OCI-LY3 (cell line): ENCODE data around the gene GCM1.

Source experiments
- H2AFZ ChIP-seq: fragments of 200-600, 300-600 bp; shearing (Covaris generic); 2 replicates; pipeline ENCODE4 v1.6.0; 2014; ENCODE audit warnings: antibody characterized with exemption, low read depth, low read length
- H3K27ac ChIP-seq: fragments of 200-600, 300-600 bp; sonication (generic); 2 replicates; pipeline ENCODE4 v1.5.1; 2014; ENCODE audit warnings: mild to moderate bottlenecking, low read length, moderate library complexity, mixed read lengths
- H3K27me3 ChIP-seq: fragments of 200-600, 300-600 bp; sonication (generic); 2 replicates; pipeline ENCODE4 v1.6.1; 2014; ENCODE audit warnings: low read depth, low read length, mixed read lengths
- H3K36me3 ChIP-seq: fragments of 200-600, 300-600 bp; sonication (generic); replicated peaks from 2 replicates; pipeline ENCODE3; 2014; ENCODE audit warnings: low read depth, low read length, mixed read lengths
- H3K4me1 ChIP-seq: fragments of 300-600, 200-600 bp; sonication (generic); 2 replicates; pipeline ENCODE4 v1.6.1; 2014; ENCODE audit warnings: low read length, mixed read lengths
- H3K4me2 ChIP-seq: fragments of 200-600, 300-600 bp; sonication (generic); 2 replicates; pipeline ENCODE4 v1.6.1; 2014; ENCODE audit warnings: low read length, mixed read lengths
- H3K4me3 ChIP-seq: fragments of 300-600, 200-600 bp; sonication (generic); 2 replicates; pipeline ENCODE4 v1.5.1; 2014; ENCODE audit warnings: antibody characterized with exemption, mild to moderate bottlenecking, low read length, moderate library complexity
- H3K79me2 ChIP-seq: fragments of 300-600, 200-600 bp; shearing (Covaris generic); 2 replicates; pipeline ENCODE4 v1.6.1; 2014; ENCODE audit warnings: mild to moderate bottlenecking, low read length, mixed read lengths
- H3K9ac ChIP-seq: fragments of 300-600, 200-600 bp; shearing (Covaris generic); 2 replicates; pipeline ENCODE4 v1.6.0; 2014; ENCODE audit warnings: mild to moderate bottlenecking, low read length, moderate library complexity
- H3K9me3 ChIP-seq: fragments of 200-600, 300-600 bp; shearing (Covaris generic); 2 replicates; pipeline ENCODE4 v1.6.1; 2014; ENCODE audit warnings: low read length, mixed read lengths; ENCODE audit not compliant: insufficient read depth
- H4K20me1 ChIP-seq: fragments of 200-600, 300-600 bp; sonication (generic); 2 replicates; pipeline ENCODE4 v1.6.1; 2016; ENCODE audit warnings: low read length, mixed read lengths; ENCODE audit not compliant: insufficient read depth
- EZH2phosphoT487 ChIP-seq: fragments of 200-600 bp; shearing (Covaris generic); IDR thresholded peaks from 2 replicates; pipeline ENCODE4 v1.6.1; 2018; ENCODE audit warnings: antibody characterized with exemption, mixed run types, low read depth
- TF ChIP-seq, protein P1 (sequence below): fragments of 200-600, 300-600 bp; sonication (generic); IDR thresholded peaks from 2 replicates; pipeline ENCODE4 v1.5.1; 2014; ENCODE audit warnings: antibody characterized with exemption, low read length, low read depth

GCM1 gene

DNA sequence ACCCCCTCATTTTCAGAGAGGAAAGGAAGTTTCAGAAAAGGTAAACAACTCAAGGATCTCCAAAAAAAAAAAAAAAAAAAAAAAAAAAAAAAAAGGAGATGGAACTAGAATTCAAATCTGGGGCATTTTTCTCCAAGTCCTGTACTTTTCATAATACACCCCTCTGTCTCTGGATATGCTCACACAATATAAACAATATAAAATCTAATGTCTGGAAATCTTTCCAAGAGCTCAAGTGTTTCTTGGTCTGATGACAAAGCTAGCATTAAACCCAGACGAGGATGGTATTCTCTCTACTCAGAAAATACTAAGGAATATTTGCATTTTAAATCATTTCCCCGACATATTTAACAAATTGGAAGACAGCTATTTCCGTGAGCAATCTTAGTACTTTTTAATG, 5.8 kb downstream of the GCM1 start:
- TF ChIP-seq EZH2phosphoT487 = no peak
- TF ChIP-seq, protein P1, sequence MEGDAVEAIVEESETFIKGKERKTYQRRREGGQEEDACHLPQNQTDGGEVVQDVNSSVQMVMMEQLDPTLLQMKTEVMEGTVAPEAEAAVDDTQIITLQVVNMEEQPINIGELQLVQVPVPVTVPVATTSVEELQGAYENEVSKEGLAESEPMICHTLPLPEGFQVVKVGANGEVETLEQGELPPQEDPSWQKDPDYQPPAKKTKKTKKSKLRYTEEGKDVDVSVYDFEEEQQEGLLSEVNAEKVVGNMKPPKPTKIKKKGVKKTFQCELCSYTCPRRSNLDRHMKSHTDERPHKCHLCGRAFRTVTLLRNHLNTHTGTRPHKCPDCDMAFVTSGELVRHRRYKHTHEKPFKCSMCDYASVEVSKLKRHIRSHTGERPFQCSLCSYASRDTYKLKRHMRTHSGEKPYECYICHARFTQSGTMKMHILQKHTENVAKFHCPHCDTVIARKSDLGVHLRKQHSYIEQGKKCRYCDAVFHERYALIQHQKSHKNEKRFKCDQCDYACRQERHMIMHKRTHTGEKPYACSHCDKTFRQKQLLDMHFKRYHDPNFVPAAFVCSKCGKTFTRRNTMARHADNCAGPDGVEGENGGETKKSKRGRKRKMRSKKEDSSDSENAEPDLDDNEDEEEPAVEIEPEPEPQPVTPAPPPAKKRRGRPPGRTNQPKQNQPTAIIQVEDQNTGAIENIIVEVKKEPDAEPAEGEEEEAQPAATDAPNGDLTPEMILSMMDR = no peak
- H2AFZ ChIP-seq = no peak overlapping the region
- no peaks in the 10 kb centered on the region for H4K20me1 ChIP-seq
- peaks cover 18% of the 10 kb centered on the region for H3K4me1 ChIP-seq
- no peak overlapping the region for H3K4me2 ChIP-seq
- H3K36me3 ChIP-seq = no peaks in the 10 kb centered on the region
- no peak overlapping the region for H3K27ac ChIP-seq
- H3K4me3 ChIP-seq = no peak overlapping the region
- no peaks in the 10 kb centered on the region for H3K9me3 ChIP-seq
- peaks cover 11% of the 10 kb centered on the region for H3K27me3 ChIP-seq
- H3K9ac ChIP-seq = no peak overlapping the region
- no peaks in the 10 kb centered on the region for H3K79me2 ChIP-seq

DNA sequence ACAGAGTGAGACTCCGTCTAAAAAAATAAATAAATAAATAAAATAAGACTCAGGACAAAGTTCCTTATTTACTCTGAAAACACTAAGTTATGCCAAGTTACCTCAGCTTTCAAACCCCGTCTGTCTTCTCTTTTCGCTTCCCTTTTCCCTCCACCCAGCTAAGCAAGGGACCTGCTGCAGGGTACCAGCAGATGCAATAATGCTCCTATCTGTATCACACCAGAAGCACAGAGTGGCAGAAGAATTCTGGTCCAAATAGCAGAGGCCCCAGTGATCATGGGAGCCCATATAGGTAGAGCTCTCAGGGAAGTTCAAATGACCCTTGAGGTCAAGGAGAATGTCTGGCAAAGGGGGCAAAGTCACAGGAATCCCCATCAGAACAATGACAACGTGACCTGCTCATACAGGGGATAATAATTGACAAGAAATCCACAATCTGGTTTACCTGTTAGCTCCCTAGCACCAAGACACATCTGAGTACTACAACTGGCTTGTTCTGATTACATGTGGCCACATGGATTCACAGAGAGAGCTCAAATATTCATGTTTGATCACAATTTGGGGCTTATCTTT, 8.7 kb downstream of the GCM1 start:
- TF ChIP-seq EZH2phosphoT487 = no peak
- Histone ChIP-seq H3K4me1 (peaks cover 18% of the 10 kb centered on the region), H3K4me3 (no peak overlapping the region), H3K9ac (no peak overlapping the region), H4K20me1 (no peaks in the 10 kb centered on the region), H3K36me3 (no peaks in the 10 kb centered on the region), H3K27ac (no peak overlapping the region), H3K9me3 (no peaks in the 10 kb centered on the region), H3K4me2 (peak overlapping the region; percentile 52), H3K27me3 (peaks cover 11% of the 10 kb centered on the region), H2AFZ (no peak overlapping the region), H3K79me2 (no peaks in the 10 kb centered on the region)

DNA sequence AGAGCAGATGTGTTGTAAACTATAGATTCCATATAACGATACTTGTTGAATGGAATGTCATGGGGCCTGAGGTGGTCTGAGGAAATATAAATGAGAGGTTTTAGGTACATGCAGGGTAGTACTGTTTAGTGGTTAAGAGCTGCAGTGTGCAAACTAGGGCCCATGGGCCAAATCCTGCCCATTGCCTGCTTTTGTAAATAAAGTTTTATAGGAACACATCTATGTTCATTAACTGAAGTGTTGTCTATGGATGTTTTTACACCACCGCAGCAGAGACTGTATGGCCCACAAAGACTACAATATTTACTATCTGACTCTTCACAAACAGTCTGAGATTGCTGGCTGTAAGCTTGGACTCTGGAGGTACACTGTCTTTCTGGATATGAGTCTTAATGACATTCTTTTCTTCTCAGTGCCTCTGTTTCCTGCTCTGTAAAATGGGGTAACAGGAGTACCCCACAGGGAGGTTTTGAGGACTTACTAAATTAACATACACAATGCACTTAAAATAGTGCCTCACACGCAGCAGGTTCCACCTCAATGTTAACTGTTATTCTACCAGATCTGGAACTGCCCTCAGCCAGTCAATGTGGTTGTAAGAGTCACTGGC, 12.5 kb downstream of the GCM1 start:
- no peak overlapping the region for H3K4me2 ChIP-seq
- no peaks in the 10 kb centered on the region for H4K20me1 ChIP-seq
- no peak overlapping the region for H3K9ac ChIP-seq
- peaks cover 18% of the 10 kb centered on the region for H3K4me1 ChIP-seq
- no peaks in the 10 kb centered on the region for H3K9me3 ChIP-seq
- no peaks in the 10 kb centered on the region for H3K36me3 ChIP-seq
- no peak for TF ChIP-seq EZH2phosphoT487
- TF ChIP-seq, protein P1 = no peak
- H3K27ac ChIP-seq = no peak overlapping the region
- peaks cover 5% of the 10 kb centered on the region for H3K27me3 ChIP-seq
- H3K4me3 ChIP-seq = no peak overlapping the region
- no peaks in the 10 kb centered on the region for H3K79me2 ChIP-seq
- no peak overlapping the region for H2AFZ ChIP-seq

DNA sequence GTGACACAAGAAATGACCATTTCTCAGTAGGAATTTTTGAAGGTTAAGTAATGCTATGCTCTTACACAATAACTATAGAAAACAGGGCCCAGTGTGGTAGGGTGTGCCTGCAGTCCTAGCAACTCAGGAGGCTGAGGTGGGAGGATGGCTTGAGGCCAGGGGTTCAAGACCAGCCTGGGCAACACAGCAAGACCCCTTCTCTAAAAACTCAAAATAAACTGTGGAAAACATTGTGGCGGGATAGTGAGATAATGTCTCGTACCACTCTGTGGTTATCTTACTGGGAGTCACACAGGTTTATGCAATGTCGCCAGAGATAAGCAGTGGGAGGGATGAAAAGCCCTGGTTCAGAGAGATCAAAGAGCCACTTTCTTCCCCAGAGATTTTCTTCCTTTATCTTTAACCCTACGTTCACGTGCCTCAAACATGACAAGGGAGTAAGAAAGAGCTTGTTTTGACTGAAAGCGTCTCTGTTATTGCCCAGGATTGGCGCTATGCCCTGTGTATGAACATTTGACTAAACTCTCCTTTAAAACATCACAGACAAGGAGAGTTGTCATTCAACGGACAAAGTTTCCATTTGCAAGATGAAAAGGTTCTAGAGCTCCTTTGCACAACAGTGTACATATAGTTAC, 13.9 kb downstream of the GCM1 start:
- H3K36me3 ChIP-seq = no peaks in the 10 kb centered on the region
- H3K4me3 ChIP-seq = no peak overlapping the region
- no peaks in the 10 kb centered on the region for H3K79me2 ChIP-seq
- peaks cover 18% of the 10 kb centered on the region for H3K27me3 ChIP-seq
- no peak for TF ChIP-seq EZH2phosphoT487
- TF ChIP-seq, protein P1 = no peak
- H3K4me2 ChIP-seq = no peak overlapping the region
- no peak overlapping the region for H2AFZ ChIP-seq
- H3K9me3 ChIP-seq = no peaks in the 10 kb centered on the region
- H3K4me1 ChIP-seq = peaks cover 5% of the 10 kb centered on the region
- H3K9ac ChIP-seq = no peak overlapping the region
- no peak overlapping the region for H3K27ac ChIP-seq
- H4K20me1 ChIP-seq = no peaks in the 10 kb centered on the region
